ENCODE results near the gene PCARE. TPM values are rescaled to one million over a fixed set of nuclear protein-coding genes. Genes with fewer than 3 reads are reported as not detected.

Gene PCARE
- total RNA-seq: not detected in 2 replicates
- total RNA-seq (2013): not detected
- not detected in 2 replicates for polyA plus RNA-seq
- polyA minus RNA-seq: under 0.01 and 0.07 TPM in 2 replicates

GRCh38 chr2:29074411-29074810, at the start of gene PCARE:
Gene PCARE, minus strand, starts transcription at chr2:29074523. Its CDS starts 262 bp downstream, at chr2:29074261.
- no peak within 1 kb of the TSS for H3K27ac Mint-ChIP-seq
- DNase-seq (no peak), ATAC-seq (ENCODE audit: low read depth) (no peak)
- Histone ChIP-seq H3K27ac (ENCODE audit: low read length in 2 of 2) (no peak within 1 kb of the TSS), H4K20me1 (ENCODE audit: control insufficient read depth, insufficient read depth, low read length, poor library complexity, severe bottlenecking) (no peaks in the 10 kb centered on the region), H2AFZ (ENCODE audit: insufficient read depth, low read depth, low read length, poor library complexity, severe bottlenecking) (no peak within 1 kb of the TSS), H3K9me3 (ENCODE audit: control extremely low read depth in 1 of 3, control insufficient read depth in 2 of 3, insufficient read depth in 1 of 3, low read length in 2 of 3) (peaks cover 0 to 2% (median 0%) of the 10 kb centered on the region in 3 donors), H3K4me1 (ENCODE audit: control insufficient read depth in 2 of 2, insufficient read depth in 2 of 2, low read length in 2 of 2) (no peaks in the 10 kb centered on the region), H3K36me3 (replicated peaks in 1 of 2; ENCODE audit: control extremely low read depth in 1 of 2, control insufficient read depth in 1 of 2, extremely low read depth in 1 of 2, insufficient read depth in 2 of 2, low read length in 1 of 2) (no peaks in the 10 kb centered on the region), H3K4me3 (ENCODE audit: control extremely low read depth in 1 of 5, extremely low read depth in 1 of 5, insufficient read depth in 1 of 5, low read depth in 2 of 5, low read length in 4 of 5) (no peak within 1 kb of the TSS), H3K27me3 (replicated peaks in 1 of 4; ENCODE audit: control extremely low read depth in 1 of 4, control insufficient read depth in 3 of 4, insufficient read depth in 4 of 4, low read length in 3 of 4) (no peaks in the 10 kb centered on the region), H3K4me2 (replicated peaks; ENCODE audit: low read depth, low read length, poor library complexity, severe bottlenecking) (no peak within 1 kb of the TSS), H3K79me2 (ENCODE audit: control insufficient read depth, insufficient read depth, low read length) (no peaks in the 10 kb centered on the region), H3K9ac (ENCODE audit: low read length) (no peak within 1 kb of the TSS)
- H3K4me1 Mint-ChIP-seq: no peaks in the 10 kb centered on the region
- TF ChIP-seq CTCF (IDR thresholded peaks at IDR 0.05): no peak
- no peak for TF ChIP-seq EZH2 (IDR thresholded peaks at IDR 0.05; ENCODE audit: borderline replicate concordance, insufficient read depth, low read depth, low read length, poor library complexity, severe bottlenecking)
- H3K27me3 Mint-ChIP-seq: peaks cover 4% of the 10 kb centered on the region
- no peak within 1 kb of the TSS for H3K4me3 Mint-ChIP-seq
- 92% methylated on average over 2 of the region's 8 CpGs for WGBS (ENCODE audit: insufficient coverage)
- POLR2A ChIA-PET: no interaction called here
- H3K9me3 Mint-ChIP-seq (ENCODE audit: insufficient read depth): no peaks in the 10 kb centered on the region
- intact Hi-C loops (cut with micrococcal nuclease): no loop called here
- CTCF ChIA-PET: no interaction called here

DNA sequence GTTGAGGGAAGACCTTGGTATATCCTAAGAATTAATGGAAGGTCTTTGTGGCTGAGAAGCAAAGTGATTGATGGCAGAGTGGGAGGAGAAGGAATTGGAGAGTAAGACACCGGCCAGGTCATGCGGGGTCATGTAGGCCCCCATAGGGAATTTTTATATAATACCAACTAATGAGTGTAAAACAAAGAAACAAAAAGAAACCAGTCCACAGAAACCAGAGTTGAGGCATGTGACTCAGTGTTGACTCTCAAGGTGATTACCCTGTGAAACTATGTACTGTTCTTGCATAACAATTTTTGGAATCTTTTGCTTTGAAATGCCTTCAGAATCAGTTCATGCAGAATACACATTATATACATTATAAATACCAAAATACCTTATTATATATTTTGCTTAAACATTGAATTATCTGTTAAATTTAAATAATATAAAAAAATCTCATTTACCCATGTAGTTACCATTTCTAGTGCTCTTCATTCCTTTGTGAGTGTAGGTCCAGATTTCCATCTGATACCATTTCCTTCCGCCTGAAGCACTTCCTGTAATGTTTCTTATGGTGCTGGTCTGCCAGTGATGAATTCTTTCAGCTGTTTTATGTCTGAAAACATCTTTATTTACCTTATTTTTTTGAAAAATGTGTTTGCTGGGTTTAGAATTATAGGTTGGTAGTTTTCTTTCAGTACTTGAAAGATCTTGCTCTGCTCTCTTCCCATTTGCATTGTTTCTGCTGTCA, 49.5 kb upstream of the PCARE start:
- no peaks in the 10 kb centered on the region for H3K36me3 ChIP-seq (replicated peaks in 1 of 2; ENCODE audit: control extremely low read depth in 1 of 2, control insufficient read depth in 1 of 2, extremely low read depth in 1 of 2, insufficient read depth in 2 of 2, low read length in 1 of 2)
- Mint-ChIP-seq H3K27me3 (no peaks in the 10 kb centered on the region), H3K4me1 (peaks cover 2% of the 10 kb centered on the region), H3K4me3 (no peak overlapping the region), H3K9me3 (ENCODE audit: insufficient read depth) (peaks cover 11% of the 10 kb centered on the region), H3K27ac (no peak overlapping the region)
- no peak overlapping the region for H3K9ac ChIP-seq (ENCODE audit: low read length)
- CTCF ChIA-PET: no interaction called here
- H4K20me1 ChIP-seq (ENCODE audit: control insufficient read depth, insufficient read depth, low read length, poor library complexity, severe bottlenecking): no peaks in the 10 kb centered on the region
- H3K9me3 ChIP-seq (ENCODE audit: control extremely low read depth in 1 of 3, control insufficient read depth in 2 of 3, insufficient read depth in 1 of 3, low read length in 2 of 3): peaks cover 2 to 7% (median 5%) of the 10 kb centered on the region in 3 donors
- intact Hi-C loops (cut with micrococcal nuclease): no loop called here
- POLR2A ChIA-PET: no interaction called here
- no CpG with 5 or more reads among the region's 3 CpGs for WGBS (ENCODE audit: insufficient coverage)
- no peaks in the 10 kb centered on the region for H3K79me2 ChIP-seq (ENCODE audit: control insufficient read depth, insufficient read depth, low read length)
- no peak overlapping the region for H3K27ac ChIP-seq (ENCODE audit: low read length in 2 of 2)
- TF ChIP-seq EZH2 (IDR thresholded peaks at IDR 0.05; ENCODE audit: borderline replicate concordance, insufficient read depth, low read depth, low read length, poor library complexity, severe bottlenecking) (no peak), CTCF (IDR thresholded peaks at IDR 0.05) (no peak)
- H3K4me2 ChIP-seq (replicated peaks; ENCODE audit: low read depth, low read length, poor library complexity, severe bottlenecking): no peak overlapping the region
- DNase-seq (no peak), ATAC-seq (ENCODE audit: low read depth) (no peak)
- no peak overlapping the region for H2AFZ ChIP-seq (ENCODE audit: insufficient read depth, low read depth, low read length, poor library complexity, severe bottlenecking)
- H3K27me3 ChIP-seq (replicated peaks in 1 of 4; ENCODE audit: control extremely low read depth in 1 of 4, control insufficient read depth in 3 of 4, insufficient read depth in 4 of 4, low read length in 3 of 4): no peaks in the 10 kb centered on the region
- no peak overlapping the region for H3K4me3 ChIP-seq (ENCODE audit: control extremely low read depth in 1 of 5, extremely low read depth in 1 of 5, insufficient read depth in 1 of 5, low read depth in 2 of 5, low read length in 4 of 5)
- no peaks in the 10 kb centered on the region for H3K4me1 ChIP-seq (ENCODE audit: control insufficient read depth in 2 of 2, insufficient read depth in 2 of 2, low read length in 2 of 2)

All from B cell (primary cell).